ENCODE results near the gene RAD51C.

- TF ChIP-seq, protein P1, sequence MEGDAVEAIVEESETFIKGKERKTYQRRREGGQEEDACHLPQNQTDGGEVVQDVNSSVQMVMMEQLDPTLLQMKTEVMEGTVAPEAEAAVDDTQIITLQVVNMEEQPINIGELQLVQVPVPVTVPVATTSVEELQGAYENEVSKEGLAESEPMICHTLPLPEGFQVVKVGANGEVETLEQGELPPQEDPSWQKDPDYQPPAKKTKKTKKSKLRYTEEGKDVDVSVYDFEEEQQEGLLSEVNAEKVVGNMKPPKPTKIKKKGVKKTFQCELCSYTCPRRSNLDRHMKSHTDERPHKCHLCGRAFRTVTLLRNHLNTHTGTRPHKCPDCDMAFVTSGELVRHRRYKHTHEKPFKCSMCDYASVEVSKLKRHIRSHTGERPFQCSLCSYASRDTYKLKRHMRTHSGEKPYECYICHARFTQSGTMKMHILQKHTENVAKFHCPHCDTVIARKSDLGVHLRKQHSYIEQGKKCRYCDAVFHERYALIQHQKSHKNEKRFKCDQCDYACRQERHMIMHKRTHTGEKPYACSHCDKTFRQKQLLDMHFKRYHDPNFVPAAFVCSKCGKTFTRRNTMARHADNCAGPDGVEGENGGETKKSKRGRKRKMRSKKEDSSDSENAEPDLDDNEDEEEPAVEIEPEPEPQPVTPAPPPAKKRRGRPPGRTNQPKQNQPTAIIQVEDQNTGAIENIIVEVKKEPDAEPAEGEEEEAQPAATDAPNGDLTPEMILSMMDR (IDR thresholded peaks at IDR 0.05; ENCODE audit: insufficient read depth, low read depth, low read length): no peak
- no peak for TF ChIP-seq EZH2 (IDR thresholded peaks at IDR 0.05; ENCODE audit: insufficient read depth, low read length)
Measured at GRCh38 chr17:58648236-58648635, 44.2 kb upstream of the RAD51C start.
